Stimulated activated naive CD8-positive, alpha-beta T cell treated with anti-CD3 and anti-CD28 coated beads, Interleukin-15, amount 100 ng/mL, for 72 hours (primary cell): ENCODE data around the gene CRYBB2.
"Not testable (repeated sequence)": the region's sequence is repeated elsewhere in the genome, so short reads cannot be mapped to it uniquely, and the experiment has no call there.

Experiments
- ATAC-seq: fragments of 150-1000 bp; cut with Tn5 transposase; 2 replicates; pipeline ENCODE4 v1.10.0; 2021; ENCODE audit warnings: mild to moderate bottlenecking, moderate library complexity
- DNase-seq, 2 donors: peaks; one replicate each; pipeline ENCODE4 v3.0.0; 2021 to 2022
- H3K27ac Mint-ChIP-seq, 2 donors: one replicate each; pipeline ENCODE4 v1.8.0; 2022; ENCODE audit warnings: mild to moderate bottlenecking in 2 of 2, mixed read lengths in 2 of 2, moderate library complexity in 2 of 2
- H3K27me3 Mint-ChIP-seq: one replicate; pipeline ENCODE4 v1.8.0; 2022; ENCODE audit warnings: mixed read lengths
- H3K4me1 Mint-ChIP-seq: one replicate; pipeline ENCODE4 v1.8.0; 2022; ENCODE audit warnings: mild to moderate bottlenecking, mixed read lengths
- H3K4me3 Mint-ChIP-seq, 2 donors: one replicate each; pipeline ENCODE4 v1.8.0; 2022; ENCODE audit warnings: mild to moderate bottlenecking in 2 of 2, mixed read lengths in 2 of 2, moderate library complexity in 1 of 2
- H3K9me3 Mint-ChIP-seq, 2 donors: one replicate each; pipeline ENCODE4 v1.8.0; 2022; ENCODE audit warnings: mixed read lengths in 2 of 2

The CRYBB2 gene

DNA sequence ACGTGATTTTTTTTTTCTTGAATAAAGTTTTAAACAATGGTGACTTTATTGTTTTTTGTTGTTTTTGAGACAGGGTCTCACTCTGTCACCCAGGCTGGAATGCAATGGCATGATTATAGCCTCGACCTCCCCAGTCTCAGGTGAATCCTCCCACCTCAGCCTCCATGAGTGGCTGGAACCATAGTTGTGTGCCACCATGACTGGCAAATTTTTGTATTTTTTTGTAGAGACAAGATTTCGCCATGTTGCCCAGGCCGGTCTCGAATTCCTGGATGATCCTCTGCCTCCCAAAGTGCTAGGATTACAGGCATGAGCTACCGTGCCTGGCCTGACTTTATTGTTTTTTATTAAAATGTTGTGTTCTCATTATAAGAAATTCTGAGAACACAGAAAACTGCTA lies 32.0 kb upstream of the CRYBB2 start:
- ATAC-seq (no peak), DNase-seq (no peak)
- Mint-ChIP-seq H3K27me3 (no peaks in the 10 kb centered on the region), H3K27ac (peak overlapping the region in 1 of 2 donors; percentile 15), H3K9me3 (no peaks in the 10 kb centered on the region), H3K4me3 (no peak overlapping the region), H3K4me1 (no peaks in the 10 kb centered on the region)

GRCh38 chr22:25192406-25192805 lies 27.0 kb upstream of the CRYBB2 start:
- no peaks in the 10 kb centered on the region for H3K27me3 Mint-ChIP-seq
- H3K4me1 Mint-ChIP-seq: no peaks in the 10 kb centered on the region
- no peak overlapping the region for H3K27ac Mint-ChIP-seq

DNA sequence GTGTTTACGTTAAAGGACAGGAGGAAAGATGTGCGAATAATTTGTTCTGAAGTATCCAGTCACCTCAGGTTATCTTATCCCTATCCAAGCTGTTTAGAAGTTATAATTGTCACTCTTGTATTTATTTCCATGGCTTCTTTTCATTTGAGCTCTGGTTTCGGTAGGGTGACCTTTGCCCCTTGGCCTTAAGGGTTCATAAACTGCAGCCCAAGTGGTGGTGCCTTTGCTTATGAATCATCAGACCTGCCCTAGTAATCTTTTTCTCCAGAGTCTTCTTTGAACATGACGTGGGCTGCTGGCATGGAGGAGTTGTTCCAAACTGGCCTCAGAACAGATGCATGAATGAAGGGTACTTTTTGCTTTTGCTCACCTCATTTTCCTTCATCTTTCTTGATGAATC lies 26.3 kb upstream of the CRYBB2 start:
- H3K27ac Mint-ChIP-seq: no peak overlapping the region
- no peak overlapping the region for H3K4me3 Mint-ChIP-seq
- ATAC-seq (no peak), DNase-seq (no peak)
- H3K27me3 Mint-ChIP-seq: no peaks in the 10 kb centered on the region
- H3K4me1 Mint-ChIP-seq: no peaks in the 10 kb centered on the region
- H3K9me3 Mint-ChIP-seq: no peaks in the 10 kb centered on the region

More at GRCh38 chr22:25192406-25192805, 27.0 kb upstream of the CRYBB2 start:
- Mint-ChIP-seq H3K9me3 (no peaks in the 10 kb centered on the region), H3K4me3 (no peak overlapping the region)
- ATAC-seq (no peak), DNase-seq (no peak)

DNA sequence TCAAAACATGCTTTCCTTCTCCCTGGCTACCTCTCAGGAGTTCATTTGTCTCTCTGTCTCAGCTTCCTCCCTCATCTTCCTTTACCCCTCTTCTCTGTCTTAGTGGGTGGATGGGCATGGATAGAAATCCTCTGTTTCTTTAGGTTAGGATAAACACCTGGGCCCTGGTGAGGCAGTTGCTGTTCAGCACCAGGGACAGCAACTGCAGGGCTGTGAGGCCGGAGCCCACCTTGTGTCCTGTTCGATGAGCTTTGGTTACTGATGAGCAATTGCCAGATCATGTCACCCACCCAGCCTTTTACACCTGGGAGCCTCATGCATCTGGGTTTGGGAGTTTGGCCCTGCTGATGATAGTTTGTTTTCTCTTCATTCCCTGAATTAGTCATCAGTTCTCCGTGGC lies 25.9 kb upstream of the CRYBB2 start:
- Mint-ChIP-seq H3K27me3 (no peaks in the 10 kb centered on the region), H3K4me1 (no peaks in the 10 kb centered on the region), H3K27ac (no peak overlapping the region), H3K4me3 (no peak overlapping the region), H3K9me3 (no peaks in the 10 kb centered on the region)
- DNase-seq (no peak), ATAC-seq (no peak)

- no peak for DNase-seq
- Mint-ChIP-seq H3K27ac (no peak overlapping the region), H3K4me3 (no peak overlapping the region), H3K27me3 (no peaks in the 10 kb centered on the region), H3K4me1 (no peaks in the 10 kb centered on the region), H3K9me3 (no peaks in the 10 kb centered on the region)
- ATAC-seq: no peak
Measured at GRCh38 chr22:25196326-25196725, 23.1 kb upstream of the CRYBB2 start.

DNA sequence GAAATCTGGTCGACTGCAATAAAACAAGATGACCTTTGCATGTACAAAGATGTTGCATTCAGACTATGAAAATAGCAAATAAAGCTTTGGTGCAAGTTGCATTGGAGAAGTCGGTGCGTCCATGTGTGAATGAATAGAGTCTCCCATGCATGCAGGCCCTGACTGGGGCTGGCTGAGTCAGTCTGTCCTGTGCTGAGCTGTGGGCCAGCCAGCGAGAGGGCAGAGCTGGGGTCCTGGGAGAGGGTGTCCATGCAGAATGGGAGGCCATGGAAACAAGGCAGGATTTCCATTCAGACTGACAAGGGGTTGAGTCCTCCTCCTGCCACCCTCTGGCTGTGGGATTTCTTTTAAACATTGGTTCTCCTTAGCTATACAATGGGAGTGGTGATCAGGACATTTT lies 22.1 kb upstream of the CRYBB2 start:
- H3K27ac Mint-ChIP-seq: no peak overlapping the region
- H3K4me3 Mint-ChIP-seq: no peak overlapping the region
- ATAC-seq: no peak
- no peaks in the 10 kb centered on the region for H3K27me3 Mint-ChIP-seq
- DNase-seq: no peak
- H3K4me1 Mint-ChIP-seq: no peaks in the 10 kb centered on the region
- no peaks in the 10 kb centered on the region for H3K9me3 Mint-ChIP-seq

- H3K9me3 Mint-ChIP-seq: no peaks in the 10 kb centered on the region
- H3K27me3 Mint-ChIP-seq: no peaks in the 10 kb centered on the region
- no peak within 1 kb of the TSS for H3K4me3 Mint-ChIP-seq
- DNase-seq: no peak
- no peak within 1 kb of the TSS for H3K27ac Mint-ChIP-seq
- no peaks in the 10 kb centered on the region for H3K4me1 Mint-ChIP-seq
- no peak for ATAC-seq
Measured at GRCh38 chr22:25199731-25200520, 19.5 kb upstream of the CRYBB2 start, which contains the start of gene CRYBB3. Gene CRYBB3, plus strand, starts transcription at chr22:25199858. Its CDS starts 1,539 bp downstream, at chr22:25201397.

DNA sequence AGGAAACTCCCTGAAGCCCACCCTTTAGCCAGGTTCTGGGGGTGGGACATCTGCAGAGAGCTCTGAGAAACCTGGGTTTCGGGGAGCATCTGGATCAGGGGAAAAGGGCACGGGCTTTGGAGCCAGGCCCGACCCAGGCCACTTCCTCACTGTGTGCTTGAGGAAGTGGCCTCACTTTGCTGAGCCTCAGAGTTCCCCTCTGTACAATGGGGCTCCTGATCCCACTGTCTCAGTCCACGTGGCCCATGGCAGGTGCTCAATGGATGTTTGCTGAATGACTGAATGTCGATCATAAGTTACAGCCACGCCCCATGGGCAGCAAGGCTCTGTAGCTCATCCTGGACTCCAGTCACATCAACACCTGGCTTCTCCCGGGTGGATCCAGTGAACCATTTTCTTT lies 18.5 kb upstream of the CRYBB2 start:
- ATAC-seq (no peak), DNase-seq (no peak)
- H3K4me1 Mint-ChIP-seq: no peaks in the 10 kb centered on the region
- no peak overlapping the region for H3K4me3 Mint-ChIP-seq
- H3K27ac Mint-ChIP-seq: no peak overlapping the region
- no peaks in the 10 kb centered on the region for H3K9me3 Mint-ChIP-seq
- no peaks in the 10 kb centered on the region for H3K27me3 Mint-ChIP-seq

DNA sequence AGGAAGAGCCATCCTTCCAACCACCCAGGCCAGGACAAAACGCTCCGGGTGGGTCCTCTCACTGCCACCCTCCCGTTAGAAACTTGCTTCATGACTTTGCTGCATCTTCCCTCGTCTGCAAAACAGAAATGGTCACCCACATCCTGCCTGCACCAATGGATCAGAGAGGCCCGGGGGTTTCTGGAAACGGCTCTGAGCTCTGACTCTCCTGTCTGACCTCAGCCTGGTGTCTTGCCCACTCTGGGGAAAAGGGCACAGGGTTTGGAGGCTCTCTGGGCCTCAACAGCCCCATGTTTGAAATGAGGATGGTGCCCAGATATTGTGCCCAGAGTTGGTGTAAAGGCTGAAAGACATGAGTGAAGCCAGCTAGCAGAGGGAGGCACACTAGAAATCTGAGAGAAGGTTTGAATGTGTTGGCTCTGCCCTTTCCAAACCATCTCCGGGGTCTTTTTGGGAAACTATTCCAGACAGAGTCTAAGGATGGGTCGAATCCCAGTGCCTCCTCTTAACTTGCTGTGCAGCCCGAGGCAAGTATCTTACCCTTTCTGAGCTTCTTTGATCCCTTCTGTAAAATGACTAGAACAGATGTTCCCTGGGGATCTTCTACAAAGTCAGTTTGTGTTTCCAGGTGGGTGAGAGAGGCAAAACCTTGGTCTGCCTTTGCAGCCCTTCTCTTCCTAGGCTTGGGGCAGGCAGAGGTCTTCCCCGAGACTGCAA lies 17.7 kb upstream of the CRYBB2 start:
- Mint-ChIP-seq H3K4me3 (no peak overlapping the region), H3K27ac (peak overlapping the region in 1 of 2 donors; percentile 65)
- DNase-seq: no peak

DNA sequence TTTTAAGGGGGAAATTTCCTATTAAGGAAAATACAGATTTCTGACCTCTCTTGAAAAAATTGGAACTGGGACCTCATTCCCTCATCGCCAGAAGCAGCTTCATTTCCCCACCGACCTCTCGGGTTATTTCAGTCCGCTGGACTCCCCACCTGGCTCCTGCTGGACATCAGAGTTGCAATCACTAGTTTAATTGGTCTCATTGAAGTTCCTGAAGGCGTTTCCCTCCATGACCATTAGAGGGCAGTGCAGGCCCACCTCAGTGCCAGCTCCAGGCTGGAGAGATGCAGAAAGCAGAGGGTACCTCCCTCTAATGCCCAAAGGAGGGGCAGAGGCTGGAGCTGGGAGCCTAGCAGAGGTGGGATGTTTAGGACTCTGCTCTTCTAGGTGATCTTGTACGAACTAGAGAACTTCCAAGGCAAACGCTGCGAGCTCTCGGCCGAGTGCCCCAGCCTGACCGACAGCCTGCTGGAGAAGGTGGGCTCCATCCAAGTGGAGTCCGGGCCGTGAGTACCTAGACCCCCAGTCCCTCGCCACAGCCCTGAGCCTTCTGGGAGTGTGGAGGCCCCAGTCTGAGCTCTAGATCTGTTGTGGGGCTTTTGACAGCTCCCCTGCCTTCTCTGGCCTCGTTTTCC lies 17.0 kb upstream of the CRYBB2 start:
- Mint-ChIP-seq H3K27ac (no peak overlapping the region), H3K4me3 (no peak overlapping the region), H3K27me3 (no peaks in the 10 kb centered on the region), H3K4me1 (no peaks in the 10 kb centered on the region), H3K9me3 (no peaks in the 10 kb centered on the region)
- DNase-seq: peak; percentile 49 to 51
- peak; percentile 54 for ATAC-seq

More for the DNA sequence above, 17.7 kb upstream of the CRYBB2 start:
- no peak for ATAC-seq
- no peaks in the 10 kb centered on the region for H3K27me3 Mint-ChIP-seq
- H3K4me1 Mint-ChIP-seq: no peaks in the 10 kb centered on the region
- no peaks in the 10 kb centered on the region for H3K9me3 Mint-ChIP-seq

DNA sequence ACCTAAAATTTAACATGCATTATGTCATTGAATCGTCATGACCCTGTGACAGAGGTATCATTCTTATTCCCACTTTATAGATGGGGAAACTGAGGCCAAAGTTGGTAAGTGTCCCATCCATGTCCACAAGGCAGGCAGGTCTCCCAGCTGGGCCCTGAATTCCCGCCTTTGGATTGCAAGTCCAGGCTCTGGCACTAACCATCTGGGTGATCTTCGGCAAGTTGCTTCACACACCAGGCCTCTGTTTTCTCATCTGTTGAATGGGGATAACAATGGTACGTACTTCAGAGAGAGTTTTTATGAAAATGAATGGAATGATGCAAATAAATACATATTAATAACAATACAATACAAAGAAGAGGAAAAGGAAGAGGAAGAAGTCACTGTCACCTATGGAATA lies 16.4 kb upstream of the CRYBB2 start:
- Mint-ChIP-seq H3K4me1 (no peaks in the 10 kb centered on the region), H3K4me3 (no peak overlapping the region), H3K27me3 (no peaks in the 10 kb centered on the region), H3K9me3 (no peaks in the 10 kb centered on the region), H3K27ac (no peak overlapping the region)
- DNase-seq (no peak), ATAC-seq (no peak)

- not testable (repeated sequence) for DNase-seq, H3K4me3 Mint-ChIP-seq, ATAC-seq, H3K27ac Mint-ChIP-seq, H3K4me1 Mint-ChIP-seq, H3K9me3 Mint-ChIP-seq, H3K27me3 Mint-ChIP-seq
Measured at GRCh38 chr22:25204547-25204946, 14.9 kb upstream of the CRYBB2 start.

DNA sequence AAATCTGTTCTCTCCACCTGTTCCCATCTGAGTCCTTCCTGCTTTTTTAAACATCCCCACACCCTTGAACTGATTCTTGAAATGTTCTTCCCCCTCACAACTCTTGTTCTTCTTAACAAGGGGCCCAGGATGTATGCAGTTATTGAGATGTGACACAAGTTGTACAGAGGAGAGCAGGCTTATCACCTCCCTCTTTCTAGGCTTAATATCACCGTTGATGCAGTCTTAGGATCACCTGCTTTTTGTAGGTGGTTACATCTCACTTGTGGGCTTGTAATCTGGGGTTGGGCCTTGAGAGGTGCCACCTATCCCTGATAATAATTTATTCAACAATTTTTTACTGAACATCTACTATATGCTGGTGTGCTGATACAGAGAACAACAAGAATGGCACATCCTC lies 13.6 kb upstream of the CRYBB2 start:
- ATAC-seq (no peak), DNase-seq (no peak)
- Mint-ChIP-seq H3K4me1 (no peaks in the 10 kb centered on the region), H3K9me3 (no peaks in the 10 kb centered on the region), H3K27me3 (no peaks in the 10 kb centered on the region), H3K27ac (no peak overlapping the region), H3K4me3 (no peak overlapping the region)

DNA sequence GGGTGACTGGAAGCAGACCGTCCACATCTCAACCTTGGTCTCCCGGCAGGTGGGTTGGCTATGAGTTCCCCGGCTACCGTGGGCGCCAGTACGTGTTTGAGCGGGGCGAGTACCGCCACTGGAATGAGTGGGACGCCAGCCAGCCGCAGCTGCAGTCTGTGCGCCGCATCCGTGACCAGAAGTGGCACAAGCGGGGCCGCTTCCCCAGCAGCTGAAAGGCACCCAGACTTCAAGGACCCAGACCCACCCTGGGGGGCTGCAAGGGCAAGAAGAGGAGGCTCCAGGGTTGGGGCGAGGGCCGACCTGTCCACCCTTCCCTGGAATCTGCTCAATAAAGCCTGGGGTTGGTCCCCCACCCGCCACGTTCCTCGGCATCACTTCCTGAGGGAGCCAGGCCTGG lies 12.4 kb upstream of the CRYBB2 start:
- DNase-seq (no peak), ATAC-seq (no peak)
- H3K27me3 Mint-ChIP-seq: no peaks in the 10 kb centered on the region
- no peak overlapping the region for H3K4me3 Mint-ChIP-seq
- no peaks in the 10 kb centered on the region for H3K4me1 Mint-ChIP-seq
- no peaks in the 10 kb centered on the region for H3K9me3 Mint-ChIP-seq
- no peak overlapping the region for H3K27ac Mint-ChIP-seq

DNA sequence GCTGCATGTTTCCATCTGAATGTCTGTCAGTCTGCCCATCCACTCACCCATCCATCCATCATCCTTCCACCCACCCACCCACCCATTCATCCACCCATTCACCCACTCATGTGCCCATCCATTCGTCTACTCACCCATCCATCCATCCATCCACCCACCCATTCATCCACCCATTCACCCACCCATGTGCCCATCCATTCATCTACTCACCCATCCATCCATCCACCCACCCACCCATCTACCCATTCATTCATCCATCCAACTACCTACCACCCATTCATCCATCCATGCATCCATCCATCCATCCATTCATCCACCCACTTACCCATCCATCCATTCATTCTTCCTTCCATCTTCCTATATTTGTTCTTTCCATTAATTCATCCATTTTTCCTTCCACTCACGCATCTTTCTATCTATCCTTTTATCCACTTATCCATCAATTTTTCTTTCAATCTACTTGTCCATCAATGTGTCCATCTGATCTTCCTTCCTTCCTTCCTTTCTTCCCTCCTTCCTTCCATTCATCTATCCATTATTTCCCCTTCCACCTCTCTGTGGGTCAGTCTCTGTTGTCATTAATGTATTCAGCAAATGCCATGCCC lies 11.8 kb upstream of the CRYBB2 start:
- no peaks in the 10 kb centered on the region for H3K27me3 Mint-ChIP-seq
- no peak for DNase-seq
- H3K4me1 Mint-ChIP-seq: no peaks in the 10 kb centered on the region
- no peak overlapping the region for H3K27ac Mint-ChIP-seq
- no peak overlapping the region for H3K4me3 Mint-ChIP-seq
- ATAC-seq: no peak
- no peaks in the 10 kb centered on the region for H3K9me3 Mint-ChIP-seq

- H3K4me1 Mint-ChIP-seq: no peaks in the 10 kb centered on the region
- H3K4me3 Mint-ChIP-seq: no peak overlapping the region
- DNase-seq: no peak
- no peaks in the 10 kb centered on the region for H3K27me3 Mint-ChIP-seq
- no peak for ATAC-seq
- H3K9me3 Mint-ChIP-seq: peaks cover 0 to 1% of the 10 kb centered on the region in 2 donors
- peak overlapping the region in 1 of 2 donors; percentile 7 for H3K27ac Mint-ChIP-seq
Measured at GRCh38 chr22:25208328-25208727, 11.1 kb upstream of the CRYBB2 start.
